ENCODE measurements around the gene GEMIN5. TPM values are rescaled to one million over a fixed set of nuclear protein-coding genes. Genes with fewer than 3 reads are reported as not detected.
A peak's percentile ranks its signal among the peaks of the same experiment; 100 is the strongest.

The GEMIN5 gene
- total and polyA plus RNA-seq, 2 of the 13 experiments (the other 11 are each of a cell fraction or from before 2014, with no cell fraction given) = 6.6 to 28.6 TPM

- TF ChIP-seq PCBP2 (optimal IDR thresholded peaks at IDR 0.05; ENCODE audit: low read depth, low read length, poor library complexity, severe bottlenecking) (no peak), PAF1 (CRISPR knock-in tag; IDR thresholded peaks at IDR 0.05) (no peak), HHEX (CRISPR knock-in tag; IDR thresholded peaks at IDR 0.05) (no peak), CEBPB (IDR thresholded peaks at IDR 0.05; ENCODE audit: borderline replicate concordance, low read depth, low read length) (no peak), ZNF550 (CRISPR knock-in tag; IDR thresholded peaks at IDR 0.05; ENCODE audit: borderline replicate concordance) (no peak), CCDC6 (CRISPR knock-in tag; IDR thresholded peaks at IDR 0.05) (peak; percentile 35; the same call in 1 of the 2 replicates), ARNT2 (CRISPR knock-in tag; IDR thresholded peaks at IDR 0.05; ENCODE audit: low read depth) (peak; percentile 70; the same call in 1 of the 2 replicates), ATM (IDR thresholded peaks at IDR 0.05; ENCODE audit: borderline replicate concordance) (no peak), FLYWCH1 (CRISPR knock-in tag; IDR thresholded peaks at IDR 0.05) (no peak), ZBTB3 (CRISPR knock-in tag; IDR thresholded peaks at IDR 0.05; ENCODE audit: borderline replicate concordance, low read depth) (0 out of 2 replicates have a peak, but pooled peaks have one; percentile 40), ZMYM3 (CRISPR knock-in tag; IDR thresholded peaks at IDR 0.05) (peak; percentile 84), ZNF446 (CRISPR knock-in tag; IDR thresholded peaks at IDR 0.05) (0 out of 2 replicates have a peak, but pooled peaks have one; percentile 75), ZNF564 (CRISPR knock-in tag; IDR thresholded peaks at IDR 0.05) (peak; percentile 61; the same call in 1 of the 2 replicates), THAP9 (CRISPR knock-in tag; IDR thresholded peaks at IDR 0.05; ENCODE audit: borderline replicate concordance) (no peak), CBFB (CRISPR knock-in tag; IDR thresholded peaks at IDR 0.05) (peak; percentile 87), MBNL3 (CRISPR knock-in tag; conservative IDR thresholded peaks at IDR 0.05) (no peak), ZNF749 (CRISPR knock-in tag; IDR thresholded peaks at IDR 0.05; ENCODE audit: borderline replicate concordance) (peak; percentile 84; the same call in 1 of the 2 replicates), CREBL2 (CRISPR knock-in tag; IDR thresholded peaks at IDR 0.05; ENCODE audit: borderline replicate concordance) (no peak; the same call in 1 of the 2 replicates), ZNF781 (CRISPR knock-in tag; IDR thresholded peaks at IDR 0.05; ENCODE audit: borderline replicate concordance, not compliant biosample characterization) (peak; percentile 76), ZNF33B (CRISPR knock-in tag; IDR thresholded peaks at IDR 0.05) (no peak; the same call in 1 of the 2 replicates), ARNTL (CRISPR knock-in tag; IDR thresholded peaks at IDR 0.05) (peak; percentile 57; the same call in 1 of the 2 replicates), EZH2 (conservative IDR thresholded peaks at IDR 0.05; ENCODE audit: low read depth, low read length) (no peak), ZBTB33 (CRISPR knock-in tag; IDR thresholded peaks at IDR 0.05) (0 out of 2 replicates have a peak, but pooled peaks have one; percentile 26), ZSCAN9 (CRISPR knock-in tag; IDR thresholded peaks at IDR 0.05; ENCODE audit: borderline replicate concordance) (peak; percentile 79), SAFB2 (CRISPR knock-in tag; IDR thresholded peaks at IDR 0.05; ENCODE audit: borderline replicate concordance, low read depth) (peak; percentile 54; the same call in 1 of the 2 replicates), ZNF274 (CRISPR knock-in tag; IDR thresholded peaks at IDR 0.05) (peak; percentile 85)
Measured at GRCh38 chr5:154937718-154938466, at the start of gene GEMIN5 (continued).

All from HepG2 (cell line).